H1 (cell line): ENCODE data around the gene FANCM. TPM values are rescaled to one million over a fixed set of nuclear protein-coding genes. Genes with fewer than 3 reads are reported as not detected.

Source experiments
- CTCF ChIA-PET: fragments of 300-600 bp; sonication (Branson Sonifier 250); formaldehyde crosslinking; loops from one replicate; lab custom pipeline; 2021; ENCODE audit not compliant: partially characterized antibody; lab: Charles Lee
- POLR2A ChIA-PET: fragments of 300-600 bp; sonication (Branson Sonifier 250); formaldehyde crosslinking; loops from one replicate; lab custom pipeline; 2021; ENCODE audit warnings: inconsistent platforms; ENCODE audit not compliant: partially characterized antibody; lab: Charles Lee
- DNase-seq, 2 experiments: peaks; one replicate each; pipeline versions ENCODE4 v3.0.0 to v3.0.0-alpha.2; 2010 to 2022; ENCODE audit warnings: low spot score in 2 of 2, low read depth in 1 of 2, mixed read lengths in 1 of 2
- FAIRE-seq: peaks from 2 replicates; lab custom pipeline; 2011; peaks lifted over from hg19 to GRCh38; lab: Jason Lieb, UNC
- H2AFZ ChIP-seq: 2 replicates; pipeline ENCODE4 v1.8.1; 2012; ENCODE audit warnings: low read length, inconsistent platforms
- H2AK5ac ChIP-seq: 2 replicates; pipeline ENCODE4 v1.6.1; 2013; ENCODE audit warnings: low read depth, low read length
- H2BK120ac ChIP-seq: replicated peaks from 2 replicates; pipeline ENCODE3; 2013; ENCODE audit warnings: low read depth, low read length, inconsistent platforms
- H2BK12ac ChIP-seq: 2 replicates; pipeline ENCODE4 v1.6.1; 2013; ENCODE audit warnings: low read depth, low read length
- H2BK15ac ChIP-seq: 2 replicates; pipeline ENCODE4 v1.6.1; 2013; ENCODE audit warnings: low read length
- H2BK20ac ChIP-seq: 2 replicates; pipeline ENCODE4 v1.6.1; 2013; ENCODE audit warnings: low read length
- H2BK5ac ChIP-seq: 2 replicates; pipeline ENCODE4 v1.6.1; 2013; ENCODE audit warnings: low read depth, low read length
- H3K14ac ChIP-seq: 2 replicates; pipeline ENCODE4 v1.6.1; 2013; ENCODE audit warnings: inconsistent platforms; ENCODE audit not compliant: insufficient read length
- H3K18ac ChIP-seq: 2 replicates; pipeline ENCODE4 v1.6.1; 2013; ENCODE audit warnings: low read length; ENCODE audit errors: extremely low read depth
- H3K23ac ChIP-seq: 2 replicates; pipeline ENCODE4 v1.6.1; 2013; ENCODE audit warnings: inconsistent platforms; ENCODE audit not compliant: insufficient read length
- H3K23me2 ChIP-seq: 2 replicates; pipeline ENCODE4 v1.6.1; 2013; ENCODE audit warnings: low read depth, low read length
- H3K27ac ChIP-seq: 2 replicates; pipeline ENCODE4 v1.6.1; 2011; ENCODE audit warnings: low read depth, low read length, inconsistent platforms
- H3K27me3 ChIP-seq, 4 experiments: replicated peaks in 1 of 4; 1 replicate in 1 of 4; 2 replicates in 3 of 4; pipeline versions ENCODE4 v1.6.1 to v1.8.1; 2011 to 2013; ENCODE audit warnings: low read length in 3 of 4, mild to moderate bottlenecking in 3 of 4, inconsistent platforms in 2 of 4, mixed read lengths in 2 of 4, moderate library complexity in 1 of 4; ENCODE audit not compliant: control insufficient read depth in 3 of 4, insufficient read depth in 3 of 4; ENCODE audit errors: extremely low read depth in 1 of 4
- H3K36me3 ChIP-seq, 4 experiments: 2 replicates each; pipeline versions ENCODE4 v1.6.1 to v1.8.1; 2011 to 2013; ENCODE audit warnings: mild to moderate bottlenecking in 4 of 4, low read length in 3 of 4, moderate library complexity in 2 of 4, control low read depth in 1 of 4, inconsistent platforms in 1 of 4; ENCODE audit not compliant: insufficient read depth in 4 of 4, control insufficient read depth in 2 of 4
- H3K4ac ChIP-seq: replicated peaks from 2 replicates; pipeline ENCODE3; 2013; ENCODE audit warnings: low read length, low read depth, mixed read lengths, inconsistent platforms; ENCODE audit not compliant: insufficient read length
- H3K4me1 ChIP-seq, 4 experiments: replicated peaks in 1 of 4; 1 replicate in 1 of 4; 2 replicates in 3 of 4; pipeline versions ENCODE4 v1.6.1 to v1.8.1; 2011 to 2013; ENCODE audit warnings: low read length in 3 of 4, inconsistent platforms in 2 of 4, mixed read lengths in 1 of 4; ENCODE audit not compliant: insufficient read depth in 4 of 4, control insufficient read depth in 3 of 4
- H3K4me2 ChIP-seq, 2 experiments: 2 replicates each; pipeline versions ENCODE4 v1.6.1 to v1.8.1; 2011 to 2013; ENCODE audit warnings: low read depth in 2 of 2, low read length in 2 of 2, control low read depth in 1 of 2, inconsistent platforms in 1 of 2, mild to moderate bottlenecking in 1 of 2; ENCODE audit not compliant: insufficient read depth in 1 of 2
- H3K4me3 ChIP-seq, 4 experiments: fragments of 200-600, 300-600 bp in 1 of 4; sonication (generic), shearing (Covaris generic), sonication (Bioruptor Twin) in 1 of 4; 2 replicates each; pipeline versions ENCODE4 v1.5.1 to v1.8.1; 2011 to 2016; ENCODE audit warnings: low read length in 4 of 4, low read depth in 3 of 4, control low read depth in 2 of 4, inconsistent platforms in 2 of 4, mild to moderate bottlenecking in 2 of 4, mixed read lengths in 1 of 4, moderate library complexity in 1 of 4; ENCODE audit not compliant: insufficient read depth in 2 of 4; ENCODE audit errors: extremely low read depth in 1 of 4
- H3K56ac ChIP-seq: replicated peaks from 2 replicates; pipeline ENCODE3; 2013; ENCODE audit warnings: low read depth, mild to moderate bottlenecking, mixed read lengths, low read length, inconsistent platforms; ENCODE audit not compliant: insufficient read length
- H3K79me1 ChIP-seq: 2 replicates; pipeline ENCODE4 v1.6.1; 2013; ENCODE audit warnings: low read depth, low read length, control low read depth
- H3K79me2 ChIP-seq, 2 experiments: 2 replicates each; pipeline versions ENCODE4 v1.6.1 to v1.8.1; 2012 to 2013; ENCODE audit warnings: low read length in 2 of 2, mild to moderate bottlenecking in 2 of 2, inconsistent platforms in 1 of 2; ENCODE audit not compliant: insufficient read depth in 2 of 2, control insufficient read depth in 1 of 2
- H3K9ac ChIP-seq, 4 experiments: replicated peaks in 1 of 4; 1 replicate in 1 of 4; 2 replicates in 3 of 4; pipeline versions ENCODE4 v1.6.1 to v1.8.1; 2011 to 2013; ENCODE audit warnings: low read depth in 3 of 4, low read length in 3 of 4, control low read depth in 2 of 4, mild to moderate bottlenecking in 2 of 4, moderate library complexity in 2 of 4, inconsistent platforms in 1 of 4; ENCODE audit errors: extremely low read depth in 1 of 4
- H3K9me3 ChIP-seq, 2 experiments: 2 replicates each; pipeline versions ENCODE4 v1.6.1 to v1.8.1; 2012 to 2013; ENCODE audit warnings: mild to moderate bottlenecking in 2 of 2, moderate library complexity in 2 of 2, control low read depth in 1 of 2, inconsistent platforms in 1 of 2, low read depth in 1 of 2, low read length in 1 of 2, mixed read lengths in 1 of 2; ENCODE audit not compliant: insufficient read depth in 2 of 2
- H4K20me1 ChIP-seq, 2 experiments: replicated peaks in 1 of 2; 2 replicates each; pipeline versions ENCODE3 to v1.8.1; 2011 to 2013; ENCODE audit warnings: inconsistent platforms in 2 of 2, low read length in 2 of 2, mild to moderate bottlenecking in 1 of 2; ENCODE audit not compliant: insufficient read depth in 2 of 2, control insufficient read depth in 1 of 2
- H4K5ac ChIP-seq: 2 replicates; pipeline ENCODE4 v1.6.1; 2013; ENCODE audit warnings: low read length, low read depth, mixed read lengths, inconsistent platforms; ENCODE audit not compliant: insufficient read length
- H4K8ac ChIP-seq: 2 replicates; pipeline ENCODE4 v1.8.0; 2013; ENCODE audit warnings: mild to moderate bottlenecking, moderate library complexity, low read length, inconsistent platforms; ENCODE audit not compliant: insufficient read depth; ENCODE audit errors: extremely low read depth
- H4K91ac ChIP-seq: replicated peaks from 2 replicates; pipeline ENCODE3; 2013; ENCODE audit warnings: low read length, mixed read lengths, inconsistent platforms; ENCODE audit not compliant: insufficient read length
- FOSL1 ChIP-seq: IDR thresholded peaks from 2 replicates; pipeline ENCODE4 v1.6.1; 2011; ENCODE audit warnings: mild to moderate bottlenecking, low read depth, low read length, moderate library complexity; ENCODE audit not compliant: insufficient read depth
- GTF2F1 ChIP-seq: IDR thresholded peaks from 2 replicates; pipeline ENCODE4 v1.6.1; 2012; ENCODE audit warnings: low read depth, low read length, improper control_type of control experiment, borderline replicate concordance
- JUN ChIP-seq: IDR thresholded peaks from 2 replicates; pipeline ENCODE4 v1.6.1; 2011; ENCODE audit warnings: low read depth, mild to moderate bottlenecking, improper control_type of control experiment, low read length
- RAD21 ChIP-seq, 2 experiments: IDR thresholded peaks in 1 of 2; conservative IDR thresholded peaks in 1 of 2; 2 replicates each; pipeline ENCODE4 v1.6.1; 2011; ENCODE audit warnings: low read depth in 2 of 2, low read length in 2 of 2, improper control_type of control experiment in 1 of 2, inconsistent platforms in 1 of 2, mild to moderate bottlenecking in 1 of 2, moderate library complexity in 1 of 2
- RFX5 ChIP-seq: IDR thresholded peaks from 2 replicates; pipeline ENCODE4 v1.6.1; 2011; ENCODE audit warnings: low read depth, low read length, improper control_type of control experiment, borderline replicate concordance
- RXRA ChIP-seq: IDR thresholded peaks from 2 replicates; pipeline ENCODE4 v1.6.1; 2011; ENCODE audit warnings: low read depth, mild to moderate bottlenecking, low read length, moderate library complexity; ENCODE audit not compliant: insufficient read depth
- WGBS, 2 experiments: shearing (Covaris generic) in 1 of 2; methylation state at CpG; one replicate each; pipeline versions ENCODE4 v1.1.6 to v1.1.7; 2013 to 2015; ENCODE audit warnings: low lambda C conversion rate in 2 of 2, mixed read lengths in 2 of 2, inconsistent platforms in 1 of 2, low coverage in 1 of 2, missing lambda C conversion rate in 1 of 2; ENCODE audit not compliant: insufficient replicate concordance in 2 of 2, insufficient coverage in 1 of 2, insufficient read length in 1 of 2; ENCODE audit errors: extremely low coverage in 1 of 2, missing lambda C conversion rate in 1 of 2; 5-methylcytosine and 5-hydroxymethylcytosine counted together
- polyA plus RNA-seq, 7 experiments: library from polyadenylated mRNA; depleted of rRNA in 3 of 7; stranded (reverse) in 5 of 7; unstranded in 2 of 7; fragments of >200 nt in 5 of 7; fragments of 200-250 nt in 2 of 7; gene quantifications; 1 replicate in 5 of 7; 2 replicates in 1 of 7; 4 replicates in 1 of 7; pipeline versions ENCODE4 v1.2.1 to v1.2.3, GENCODE V29; 2011 to 2013; ENCODE audit warnings: missing spikeins in 2 of 7, mixed read lengths in 2 of 7
- total RNA-seq: library from RNA; stranded (reverse); fragmentation: NEBNext Ultra II Directional; extraction: Animal tissue kit (Norgen Biotek cat#: 25700); gene quantifications from 2 replicates; pipeline ENCODE4 v1.2.1, GENCODE V29; 2021
- TF ChIP-seq, protein P1 (sequence below): IDR thresholded peaks from 2 replicates; pipeline ENCODE4 v1.6.1; 2011; ENCODE audit warnings: low read length, improper control_type of control experiment

Gene FANCM
- total and polyA plus RNA-seq, 2 of the 8 experiments (the other 6 are each of a cell fraction or from before 2014, with no cell fraction given) = 3.2 to 10.5 TPM

DNA sequence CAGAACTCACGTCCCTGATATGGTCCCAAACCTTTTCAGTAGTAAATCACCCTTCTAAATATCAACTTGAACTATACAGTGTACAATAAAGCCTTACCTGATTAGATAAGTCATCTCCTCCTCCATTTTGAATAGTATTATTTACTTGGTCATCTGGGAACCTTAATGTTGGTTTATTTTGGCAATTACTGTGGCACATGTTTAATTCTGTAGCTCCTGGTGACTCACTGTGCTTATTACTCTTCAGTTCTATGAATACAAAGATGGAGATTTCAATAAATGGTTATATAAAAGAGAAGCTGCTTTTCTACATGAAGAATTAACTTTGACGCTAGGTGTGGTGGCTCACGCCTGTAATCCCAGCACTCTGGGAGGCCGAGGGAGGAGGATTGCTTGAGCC is 91.8 kb downstream of the FANCM start:
- no peaks in the 10 kb centered on the region for H3K4me1 ChIP-seq
- no peaks in the 10 kb centered on the region for H3K9me3 ChIP-seq
- H2BK5ac ChIP-seq = no peak overlapping the region
- no peak overlapping the region for H2BK20ac ChIP-seq
- no peak for FAIRE-seq
- H2BK15ac ChIP-seq = no peak overlapping the region
- no peaks in the 10 kb centered on the region for H3K27me3 ChIP-seq
- CTCF ChIA-PET = interaction anchor here (1.3 kb wide), 1 partner anchor 26 kb away, joined by 4 read pairs; no protein-coding TSS in a partner anchor
- H4K91ac ChIP-seq = no peak overlapping the region
- no peak overlapping the region for H3K56ac ChIP-seq
- no peak overlapping the region for H2BK120ac ChIP-seq
- no peaks in the 10 kb centered on the region for H3K79me1 ChIP-seq
- TF ChIP-seq FOSL1 (no peak), GTF2F1 (no peak), RFX5 (no peak), RXRA (no peak), JUN (no peak), RAD21 (IDR thresholded peaks at IDR 0.05 in 1 of 2, conservative IDR thresholded peaks at IDR 0.05 in 1 of 2; ENCODE audit: low read depth in 2 of 2, low read length in 2 of 2) (no peak)
- TF ChIP-seq, protein P1, sequence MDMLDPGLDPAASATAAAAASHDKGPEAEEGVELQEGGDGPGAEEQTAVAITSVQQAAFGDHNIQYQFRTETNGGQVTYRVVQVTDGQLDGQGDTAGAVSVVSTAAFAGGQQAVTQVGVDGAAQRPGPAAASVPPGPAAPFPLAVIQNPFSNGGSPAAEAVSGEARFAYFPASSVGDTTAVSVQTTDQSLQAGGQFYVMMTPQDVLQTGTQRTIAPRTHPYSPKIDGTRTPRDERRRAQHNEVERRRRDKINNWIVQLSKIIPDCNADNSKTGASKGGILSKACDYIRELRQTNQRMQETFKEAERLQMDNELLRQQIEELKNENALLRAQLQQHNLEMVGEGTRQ = no peak
- TF ChIP-seq, all 59 proteins: peak for 0
- H3K14ac ChIP-seq = no peak overlapping the region
- H3K18ac ChIP-seq = no peak overlapping the region
- no peaks in the 10 kb centered on the region for H3K23me2 ChIP-seq
- no peak overlapping the region for H2BK12ac ChIP-seq
- no peak overlapping the region for H3K4me2 ChIP-seq
- peaks cover 4 to 77% (median 31%) of the 10 kb centered on the region in 4 experiments for H3K36me3 ChIP-seq
- H4K20me1 ChIP-seq = peaks cover 0 to 2% of the 10 kb centered on the region in 2 experiments
- DNase-seq = no peak
- no peak overlapping the region for H4K5ac ChIP-seq
- no peak overlapping the region for H3K27ac ChIP-seq
- H3K23ac ChIP-seq = no peak overlapping the region
- no peak overlapping the region for H3K4ac ChIP-seq
- no peak overlapping the region for H4K8ac ChIP-seq
- H3K9ac ChIP-seq = no peak overlapping the region
- 86% methylated on average over 4 of the region's 4 CpGs; no CpG with 5 or more reads in 1 of the 2 experiments for WGBS, 2 experiments
- POLR2A ChIA-PET = no interaction called here
- H3K4me3 ChIP-seq = no peak overlapping the region
- H2AFZ ChIP-seq = no peak overlapping the region
- H2AK5ac ChIP-seq = no peak overlapping the region
- H3K79me2 ChIP-seq = no peaks in the 10 kb centered on the region; a peak in 2 of 4 replicates
